Neural cell (in vitro differentiated cells): Measurements from ENCODE around the gene PDE4D.

Source experiments
- POLR2AphosphoS5 ChIP-seq: IDR thresholded peaks from 2 replicates; pipeline ENCODE4 v1.6.1; 2012
- RAD21 ChIP-seq: fragments of 450-650 bp; conservative IDR thresholded peaks from 2 replicates; pipeline ENCODE4 v1.6.1; 2014; ENCODE audit warnings: antibody characterized with exemption, mild to moderate bottlenecking, moderate library complexity
- TAF1 ChIP-seq: IDR thresholded peaks from 2 replicates; pipeline ENCODE4 v1.6.1; 2012; ENCODE audit warnings: low read depth
- TF ChIP-seq, protein P1 (sequence below): fragments of 450-650 bp; IDR thresholded peaks from 2 replicates; pipeline ENCODE4 v1.5.1; 2014; ENCODE audit warnings: antibody characterized with exemption, mild to moderate bottlenecking, moderate library complexity; ENCODE audit not compliant: poor library complexity, severe bottlenecking
- TF ChIP-seq, protein P2 (sequence below): IDR thresholded peaks from 2 replicates; pipeline ENCODE4 v1.6.1; 2012; ENCODE audit warnings: borderline replicate concordance

DNA sequence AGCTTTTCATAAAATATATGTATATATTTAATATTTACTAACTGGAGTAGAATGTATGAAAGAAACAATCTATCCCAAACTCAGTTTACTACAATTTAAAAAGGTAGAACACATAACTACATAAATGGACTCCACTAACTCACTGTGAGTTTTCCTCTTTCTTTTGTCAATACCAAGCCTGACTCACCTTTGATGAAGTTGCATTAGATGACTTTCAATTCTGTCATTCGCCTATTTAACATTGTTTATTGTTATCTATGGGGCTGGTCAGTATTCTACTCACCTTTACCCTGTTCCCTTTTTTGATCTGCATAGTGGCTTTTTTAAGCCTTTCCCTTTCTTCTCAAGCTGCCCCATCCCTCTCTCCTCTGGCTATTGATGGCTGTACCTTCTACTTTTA is 680.9 kb downstream of the PDE4D start:
- TF ChIP-seq TAF1 = no peak
- TF ChIP-seq, protein P1, sequence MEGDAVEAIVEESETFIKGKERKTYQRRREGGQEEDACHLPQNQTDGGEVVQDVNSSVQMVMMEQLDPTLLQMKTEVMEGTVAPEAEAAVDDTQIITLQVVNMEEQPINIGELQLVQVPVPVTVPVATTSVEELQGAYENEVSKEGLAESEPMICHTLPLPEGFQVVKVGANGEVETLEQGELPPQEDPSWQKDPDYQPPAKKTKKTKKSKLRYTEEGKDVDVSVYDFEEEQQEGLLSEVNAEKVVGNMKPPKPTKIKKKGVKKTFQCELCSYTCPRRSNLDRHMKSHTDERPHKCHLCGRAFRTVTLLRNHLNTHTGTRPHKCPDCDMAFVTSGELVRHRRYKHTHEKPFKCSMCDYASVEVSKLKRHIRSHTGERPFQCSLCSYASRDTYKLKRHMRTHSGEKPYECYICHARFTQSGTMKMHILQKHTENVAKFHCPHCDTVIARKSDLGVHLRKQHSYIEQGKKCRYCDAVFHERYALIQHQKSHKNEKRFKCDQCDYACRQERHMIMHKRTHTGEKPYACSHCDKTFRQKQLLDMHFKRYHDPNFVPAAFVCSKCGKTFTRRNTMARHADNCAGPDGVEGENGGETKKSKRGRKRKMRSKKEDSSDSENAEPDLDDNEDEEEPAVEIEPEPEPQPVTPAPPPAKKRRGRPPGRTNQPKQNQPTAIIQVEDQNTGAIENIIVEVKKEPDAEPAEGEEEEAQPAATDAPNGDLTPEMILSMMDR = no peak
- TF ChIP-seq, protein P2, sequence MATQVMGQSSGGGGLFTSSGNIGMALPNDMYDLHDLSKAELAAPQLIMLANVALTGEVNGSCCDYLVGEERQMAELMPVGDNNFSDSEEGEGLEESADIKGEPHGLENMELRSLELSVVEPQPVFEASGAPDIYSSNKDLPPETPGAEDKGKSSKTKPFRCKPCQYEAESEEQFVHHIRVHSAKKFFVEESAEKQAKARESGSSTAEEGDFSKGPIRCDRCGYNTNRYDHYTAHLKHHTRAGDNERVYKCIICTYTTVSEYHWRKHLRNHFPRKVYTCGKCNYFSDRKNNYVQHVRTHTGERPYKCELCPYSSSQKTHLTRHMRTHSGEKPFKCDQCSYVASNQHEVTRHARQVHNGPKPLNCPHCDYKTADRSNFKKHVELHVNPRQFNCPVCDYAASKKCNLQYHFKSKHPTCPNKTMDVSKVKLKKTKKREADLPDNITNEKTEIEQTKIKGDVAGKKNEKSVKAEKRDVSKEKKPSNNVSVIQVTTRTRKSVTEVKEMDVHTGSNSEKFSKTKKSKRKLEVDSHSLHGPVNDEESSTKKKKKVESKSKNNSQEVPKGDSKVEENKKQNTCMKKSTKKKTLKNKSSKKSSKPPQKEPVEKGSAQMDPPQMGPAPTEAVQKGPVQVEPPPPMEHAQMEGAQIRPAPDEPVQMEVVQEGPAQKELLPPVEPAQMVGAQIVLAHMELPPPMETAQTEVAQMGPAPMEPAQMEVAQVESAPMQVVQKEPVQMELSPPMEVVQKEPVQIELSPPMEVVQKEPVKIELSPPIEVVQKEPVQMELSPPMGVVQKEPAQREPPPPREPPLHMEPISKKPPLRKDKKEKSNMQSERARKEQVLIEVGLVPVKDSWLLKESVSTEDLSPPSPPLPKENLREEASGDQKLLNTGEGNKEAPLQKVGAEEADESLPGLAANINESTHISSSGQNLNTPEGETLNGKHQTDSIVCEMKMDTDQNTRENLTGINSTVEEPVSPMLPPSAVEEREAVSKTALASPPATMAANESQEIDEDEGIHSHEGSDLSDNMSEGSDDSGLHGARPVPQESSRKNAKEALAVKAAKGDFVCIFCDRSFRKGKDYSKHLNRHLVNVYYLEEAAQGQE = no peak
- TF ChIP-seq RAD21 = no peak
- no peak for TF ChIP-seq POLR2AphosphoS5
